Parathyroid adenoma (tissue), 2 donors: ENCODE data around the gene COX7A2L.
A peak's percentile ranks its signal among the peaks of the same experiment; 100 is the strongest.
"Not testable (repeated sequence)": the region's sequence is repeated elsewhere in the genome, so short reads cannot be mapped to it uniquely, and the experiment has no call there.

Experiments used
- H2AFZ ChIP-seq: fragments of 300-600 bp; sonication (generic); one replicate; pipeline ENCODE4 v1.7.0; 2017; ENCODE audit warnings: antibody characterized with exemption, mild to moderate bottlenecking
- H3K27ac ChIP-seq: fragments of 300-600 bp; sonication (generic); one replicate; pipeline ENCODE4 v1.7.0; 2017
- H3K27me3 ChIP-seq: fragments of 300-600 bp; sonication (generic); one replicate; pipeline ENCODE4 v1.7.0; 2017; ENCODE audit warnings: low read length; ENCODE audit not compliant: control insufficient read depth, insufficient read depth
- H3K36me3 ChIP-seq: fragments of 300-600 bp; sonication (generic); one replicate; pipeline ENCODE4 v1.7.0; 2017; ENCODE audit warnings: low read length; ENCODE audit not compliant: control insufficient read depth, insufficient read depth
- H3K4me1 ChIP-seq: fragments of 300-600 bp; sonication (generic); one replicate; pipeline ENCODE4 v1.7.0; 2017; ENCODE audit warnings: control low read depth
- H3K4me2 ChIP-seq: fragments of 300-600 bp; sonication (generic); one replicate; pipeline ENCODE4 v1.7.0; 2017; ENCODE audit warnings: low read length
- H3K4me3 ChIP-seq: fragments of 300-600 bp; sonication (generic); one replicate; pipeline ENCODE4 v1.7.0; 2017; ENCODE audit warnings: low read depth, low read length
- H3K79me2 ChIP-seq: fragments of 300-600 bp; sonication (generic); one replicate; pipeline ENCODE4 v1.7.0; 2017; ENCODE audit warnings: control low read depth
- H3K9ac ChIP-seq: fragments of 300-600 bp; sonication (generic); one replicate; pipeline ENCODE4 v1.7.0; 2017; ENCODE audit warnings: mild to moderate bottlenecking
- H3K9me3 ChIP-seq: fragments of 300-600 bp; sonication (generic); one replicate; pipeline ENCODE4 v1.7.0; 2017; ENCODE audit warnings: low read length; ENCODE audit not compliant: control insufficient read depth
- CTCF ChIP-seq: fragments of 300-600 bp; sonication (generic); IDR thresholded peaks from one replicate; pipeline ENCODE4 v1.7.0; 2017; ENCODE audit warnings: antibody characterized with exemption, mild to moderate bottlenecking
- donor health status: primary hyperparathyroidism.

The COX7A2L gene

DNA sequence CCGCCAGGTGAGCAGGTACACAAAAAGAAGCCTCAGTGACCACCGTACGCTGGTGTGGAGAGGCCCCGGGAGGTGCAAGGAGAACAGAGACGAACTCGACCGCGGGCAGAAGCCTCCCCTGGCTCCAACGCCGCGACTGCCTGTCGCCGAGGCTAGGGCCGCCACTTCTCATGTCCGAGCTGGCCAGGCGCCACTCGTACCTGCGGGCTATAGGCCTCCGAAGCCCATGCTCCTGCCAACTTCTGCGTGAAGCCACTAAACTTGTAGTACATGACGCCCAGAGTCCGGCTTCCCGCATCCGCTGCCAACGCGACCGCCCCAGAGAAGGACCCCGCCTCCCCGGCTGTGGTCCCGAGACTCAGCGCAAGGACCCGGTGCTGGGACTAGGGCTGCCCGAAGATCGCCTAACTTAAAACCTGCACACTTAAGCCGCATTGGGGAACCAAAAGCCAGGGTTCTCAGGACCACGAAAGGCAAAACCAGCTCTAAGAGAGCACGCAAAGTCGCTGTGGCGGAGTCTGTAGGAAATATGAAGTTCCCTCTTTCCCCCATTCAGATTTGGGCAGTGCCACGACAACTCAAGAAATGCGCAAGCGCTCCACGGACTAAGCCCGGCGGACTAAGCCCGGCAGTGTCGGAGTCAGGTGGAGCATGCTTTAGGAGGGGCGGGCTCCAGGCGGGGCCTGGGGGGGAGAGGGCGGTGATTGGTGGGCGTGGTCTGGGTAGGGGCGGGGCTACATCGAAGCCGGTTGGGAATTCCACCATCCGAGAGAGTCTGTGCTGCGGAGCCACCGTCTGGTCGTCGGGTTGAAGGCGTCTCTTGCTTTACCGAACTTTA, at the start of gene COX7A2L:
Gene COX7A2L, minus strand, starts transcription at position 328 of the 838 bp plus-strand sequence. Its CDS starts 56 bp downstream, at position 272.
- H3K79me2 ChIP-seq: peaks cover 43% of the 10 kb centered on the region
- no peaks in the 10 kb centered on the region for H3K9me3 ChIP-seq
- H3K36me3 ChIP-seq: no peaks in the 10 kb centered on the region
- H3K27ac ChIP-seq: peak within 1 kb of the TSS; percentile 95
- no peaks in the 10 kb centered on the region for H3K27me3 ChIP-seq
- peak within 1 kb of the TSS; percentile 61 for H3K9ac ChIP-seq
- peaks cover 10% of the 10 kb centered on the region for H3K4me1 ChIP-seq
- peak within 1 kb of the TSS; percentile 86 for H3K4me2 ChIP-seq
- H2AFZ ChIP-seq: peak within 1 kb of the TSS; percentile 84
- H3K4me3 ChIP-seq: peak within 1 kb of the TSS; percentile 98
- peak; percentile 47 for TF ChIP-seq CTCF

GRCh38 chr2:42408009-42408408, 47.0 kb upstream of the COX7A2L start:
- Histone ChIP-seq H3K79me2 (no peaks in the 10 kb centered on the region), H3K9me3 (no peaks in the 10 kb centered on the region), H3K36me3 (no peaks in the 10 kb centered on the region), H3K4me2 (no peak overlapping the region), H3K4me3 (no peak overlapping the region), H3K9ac (no peak overlapping the region), H2AFZ (no peak overlapping the region), H3K27ac (no peak overlapping the region), H3K27me3 (no peaks in the 10 kb centered on the region), H3K4me1 (no peaks in the 10 kb centered on the region)
- no peak for TF ChIP-seq CTCF

GRCh38 chr2:42407476-42407875, 46.5 kb upstream of the COX7A2L start:
- Histone ChIP-seq H3K4me1 (no peaks in the 10 kb centered on the region), H3K9ac (no peak overlapping the region), H3K36me3 (no peaks in the 10 kb centered on the region), H3K4me2 (no peak overlapping the region), H3K4me3 (no peak overlapping the region), H3K79me2 (no peaks in the 10 kb centered on the region), H3K27me3 (no peaks in the 10 kb centered on the region), H3K27ac (no peak overlapping the region), H3K9me3 (no peaks in the 10 kb centered on the region), H2AFZ (no peak overlapping the region)
- TF ChIP-seq CTCF: no peak

GRCh38 chr2:42404676-42405075, 43.7 kb upstream of the COX7A2L start:
- Histone ChIP-seq H3K9ac (no peak overlapping the region), H3K9me3 (no peaks in the 10 kb centered on the region), H3K4me2 (no peak overlapping the region), H3K27ac (no peak overlapping the region), H3K4me3 (no peak overlapping the region), H2AFZ (no peak overlapping the region), H3K36me3 (no peaks in the 10 kb centered on the region), H3K4me1 (no peaks in the 10 kb centered on the region), H3K79me2 (no peaks in the 10 kb centered on the region), H3K27me3 (no peaks in the 10 kb centered on the region)
- TF ChIP-seq CTCF: no peak

GRCh38 chr2:42401773-42402172, 40.8 kb upstream of the COX7A2L start:
- H3K4me3 ChIP-seq: no peak overlapping the region
- no peaks in the 10 kb centered on the region for H3K9me3 ChIP-seq
- TF ChIP-seq CTCF: no peak
- H2AFZ ChIP-seq: no peak overlapping the region
- no peaks in the 10 kb centered on the region for H3K36me3 ChIP-seq
- H3K9ac ChIP-seq: no peak overlapping the region
- H3K27me3 ChIP-seq: no peaks in the 10 kb centered on the region
- no peak overlapping the region for H3K4me2 ChIP-seq
- H3K27ac ChIP-seq: no peak overlapping the region
- no peaks in the 10 kb centered on the region for H3K79me2 ChIP-seq
- H3K4me1 ChIP-seq: no peaks in the 10 kb centered on the region

DNA sequence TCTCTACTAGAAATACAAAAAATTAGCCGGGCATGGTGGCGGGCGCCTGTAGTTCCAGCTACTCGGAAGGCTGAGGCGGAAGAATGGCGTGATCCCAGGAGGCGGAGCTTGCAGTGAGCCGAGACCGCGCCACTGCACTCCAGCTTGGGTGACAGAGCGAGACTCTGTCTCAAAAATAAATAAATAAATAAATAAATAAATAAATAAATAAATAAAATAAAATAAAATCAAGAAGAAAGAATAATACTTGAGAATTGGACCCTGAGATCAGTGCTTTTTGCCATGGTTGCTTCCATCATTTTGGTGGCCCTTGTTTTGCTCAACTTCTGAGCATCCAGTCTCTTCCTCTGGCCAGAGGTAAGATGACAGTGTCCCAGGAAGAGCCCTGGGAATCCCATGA, 37.0 kb upstream of the COX7A2L start:
- H3K9me3 ChIP-seq: not testable (repeated sequence)

GRCh38 chr2:42393320-42393719, 32.3 kb upstream of the COX7A2L start:
- H3K27me3 ChIP-seq, H2AFZ ChIP-seq, H3K4me3 ChIP-seq, H3K36me3 ChIP-seq, H3K27ac ChIP-seq, H3K4me1 ChIP-seq, H3K9me3 ChIP-seq, H3K9ac ChIP-seq, H3K4me2 ChIP-seq, H3K79me2 ChIP-seq: not testable (repeated sequence)

More for the DNA sequence above, 37.0 kb upstream of the COX7A2L start:
- not testable (repeated sequence) for H3K4me3 ChIP-seq, H3K4me2 ChIP-seq, H3K9ac ChIP-seq, H3K79me2 ChIP-seq, H2AFZ ChIP-seq, H3K27ac ChIP-seq, H3K4me1 ChIP-seq, H3K36me3 ChIP-seq, H3K27me3 ChIP-seq
